NB4 (cell line): ENCODE results near the gene SHLD1.

ENCODE experiments used
- TF ChIP-seq, protein P1 (sequence below): IDR thresholded peaks from one replicate; pipeline ENCODE4 v1.5.1; 2012; ENCODE audit warnings: low read depth, low read length
- TF ChIP-seq, protein P2 (sequence below): IDR thresholded peaks from 2 replicates; pipeline ENCODE4 v1.6.1; 2011; ENCODE audit warnings: low read depth, low read length

DNA sequence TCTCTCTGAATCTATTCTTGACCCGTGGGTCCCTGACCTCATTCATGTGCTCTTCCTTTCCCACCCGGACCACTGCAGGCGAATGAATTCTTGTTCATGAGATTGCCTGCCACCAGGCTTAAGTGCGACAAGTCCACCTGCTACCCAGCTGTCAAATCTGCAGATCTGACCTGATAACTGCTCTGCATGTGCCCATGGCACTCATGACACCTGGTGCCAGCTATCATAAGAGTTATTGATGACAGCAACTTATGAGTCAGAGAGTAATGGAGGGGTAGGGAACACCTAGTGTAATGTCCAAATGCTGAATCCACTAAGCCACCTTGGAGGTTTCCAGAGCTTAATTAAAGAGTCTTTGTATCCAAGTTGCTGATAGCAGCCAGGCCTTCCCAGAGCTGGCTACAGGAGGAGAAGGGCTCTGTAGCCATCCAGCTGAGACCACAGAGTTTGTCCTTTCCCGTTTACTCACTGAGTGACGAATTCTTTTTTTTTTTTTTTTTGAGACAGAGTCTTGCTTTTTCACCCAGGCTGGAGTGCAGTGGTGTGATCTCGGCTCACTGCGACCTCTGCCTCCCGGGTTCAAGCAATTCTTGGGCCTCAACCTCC, 17.4 kb downstream of the SHLD1 start:
- TF ChIP-seq, protein P1, sequence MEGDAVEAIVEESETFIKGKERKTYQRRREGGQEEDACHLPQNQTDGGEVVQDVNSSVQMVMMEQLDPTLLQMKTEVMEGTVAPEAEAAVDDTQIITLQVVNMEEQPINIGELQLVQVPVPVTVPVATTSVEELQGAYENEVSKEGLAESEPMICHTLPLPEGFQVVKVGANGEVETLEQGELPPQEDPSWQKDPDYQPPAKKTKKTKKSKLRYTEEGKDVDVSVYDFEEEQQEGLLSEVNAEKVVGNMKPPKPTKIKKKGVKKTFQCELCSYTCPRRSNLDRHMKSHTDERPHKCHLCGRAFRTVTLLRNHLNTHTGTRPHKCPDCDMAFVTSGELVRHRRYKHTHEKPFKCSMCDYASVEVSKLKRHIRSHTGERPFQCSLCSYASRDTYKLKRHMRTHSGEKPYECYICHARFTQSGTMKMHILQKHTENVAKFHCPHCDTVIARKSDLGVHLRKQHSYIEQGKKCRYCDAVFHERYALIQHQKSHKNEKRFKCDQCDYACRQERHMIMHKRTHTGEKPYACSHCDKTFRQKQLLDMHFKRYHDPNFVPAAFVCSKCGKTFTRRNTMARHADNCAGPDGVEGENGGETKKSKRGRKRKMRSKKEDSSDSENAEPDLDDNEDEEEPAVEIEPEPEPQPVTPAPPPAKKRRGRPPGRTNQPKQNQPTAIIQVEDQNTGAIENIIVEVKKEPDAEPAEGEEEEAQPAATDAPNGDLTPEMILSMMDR = no peak
- TF ChIP-seq, protein P2, sequence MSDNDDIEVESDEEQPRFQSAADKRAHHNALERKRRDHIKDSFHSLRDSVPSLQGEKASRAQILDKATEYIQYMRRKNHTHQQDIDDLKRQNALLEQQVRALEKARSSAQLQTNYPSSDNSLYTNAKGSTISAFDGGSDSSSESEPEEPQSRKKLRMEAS = no peak
